HepG2 (cell line): ENCODE results near the gene POTEI. TPM values are rescaled to one million over a fixed set of nuclear protein-coding genes. Genes with fewer than 3 reads are reported as not detected.
"Not testable (repeated sequence)": the region's sequence is repeated elsewhere in the genome, so short reads cannot be mapped to it uniquely, and the experiment has no call there.

Experiments used
- ATAC-seq: fragments of 200-7000 bp; cut with Tn5 transposase; 3 replicates; pipeline ENCODE4 v1.9.1; 2020; ENCODE audit warnings: mild to moderate bottlenecking, moderate library complexity
- BruUV-seq: library from RNA; stranded (reverse); fragments of 400-500 nt; replicated peaks from 2 replicates; lab custom pipeline; 2021; lab: Mats Ljungman, UMichigan
- CTCF ChIA-PET: fragments of 300-600 bp; formaldehyde crosslinking; extraction: SDS; loops from one replicate; lab custom pipeline; 2021; ENCODE audit warnings: low total read pairs, inconsistent platforms, low intra/inter-chr PET ratio; lab: Yijun Ruan, JAX
- POLR2A ChIA-PET: fragments of 350-600 bp; sonication (Branson Sonifier 250); formaldehyde crosslinking; loops from one replicate; lab custom pipeline; 2020; ENCODE audit warnings: antibody characterized with exemption, inconsistent platforms; lab: Yijun Ruan, JAX
- DNase-seq: peaks from one replicate; pipeline ENCODE4 v3.0.0-alpha.2; 2015; ENCODE audit warnings: low spot score
- FAIRE-seq: peaks from 3 replicates; lab custom pipeline; 2011; peaks lifted over from hg19 to GRCh38; lab: Jason Lieb, UNC
- H2AFZ ChIP-seq: one replicate; pipeline ENCODE4 v1.6.1; 2011; ENCODE audit warnings: low read length, inconsistent platforms
- H3K27ac ChIP-seq: fragments of 300-600 bp; 3 replicates; pipeline ENCODE4 v1.8.0; 2011; ENCODE audit warnings: mixed run types, mild to moderate bottlenecking, mixed read lengths, low read length, inconsistent platforms; ENCODE audit not compliant: insufficient read depth; ENCODE audit errors: extremely low read length
- H3K27me3 ChIP-seq, 2 experiments: fragments of 200-600 bp in 1 of 2; 2 replicates in 1 of 2; 3 replicates in 1 of 2; pipeline versions ENCODE4 v1.6.0 to v1.8.0; 2011; ENCODE audit warnings: low read length in 2 of 2, mild to moderate bottlenecking in 2 of 2, moderate library complexity in 2 of 2, inconsistent platforms in 1 of 2; ENCODE audit not compliant: insufficient read depth in 2 of 2, control insufficient read depth in 1 of 2
- H3K36me3 ChIP-seq, 2 experiments: fragments of 200-600 bp in 1 of 2; replicated peaks in 1 of 2; 2 replicates in 1 of 2; 3 replicates in 1 of 2; pipeline versions ENCODE4 v1.5.1 to v1.8.0; 2011; ENCODE audit warnings: low read length in 2 of 2, inconsistent platforms in 1 of 2; ENCODE audit not compliant: insufficient read depth in 2 of 2, control insufficient read depth in 1 of 2
- H3K4me1 ChIP-seq: 2 replicates; pipeline ENCODE4 v1.5.1; 2012; ENCODE audit warnings: low read length, inconsistent platforms; ENCODE audit not compliant: insufficient read depth
- H3K4me2 ChIP-seq: 2 replicates; pipeline ENCODE4 v1.6.0; 2011; ENCODE audit warnings: low read depth, low read length, inconsistent platforms
- H3K4me3 ChIP-seq, 3 experiments: fragments of 200-600 bp in 1 of 3; sonication (generic), shearing (Covaris generic) in 1 of 3; replicated peaks in 1 of 3; 2 replicates each; pipeline ENCODE4 v1.5.1; 2011 to 2016; ENCODE audit warnings: low read length in 3 of 3, inconsistent platforms in 2 of 3, low read depth in 2 of 3, mild to moderate bottlenecking in 2 of 3, control low read depth in 1 of 3, mixed read lengths in 1 of 3; ENCODE audit not compliant: insufficient read depth in 1 of 3
- H3K79me2 ChIP-seq: one replicate; pipeline ENCODE4 v1.6.1; 2011; ENCODE audit warnings: low read length, inconsistent platforms; ENCODE audit not compliant: insufficient read depth
- H3K9ac ChIP-seq: 2 replicates; pipeline ENCODE4 v1.6.0; 2011; ENCODE audit warnings: mild to moderate bottlenecking, low read depth, low read length, inconsistent platforms; ENCODE audit not compliant: insufficient read depth
- H3K9me3 ChIP-seq: 2 replicates; pipeline ENCODE4 v1.5.1; 2012; ENCODE audit warnings: mild to moderate bottlenecking, low read length
- H4K20me1 ChIP-seq: 2 replicates; pipeline ENCODE4 v1.6.0; 2011; ENCODE audit warnings: inconsistent platforms, mild to moderate bottlenecking, low read length, moderate library complexity; ENCODE audit not compliant: insufficient read depth
- WGBS: methylation state at CpG from one replicate; pipeline ENCODE4 v1.1.6; 2017; ENCODE audit warnings: low lambda C conversion rate; 5-methylcytosine and 5-hydroxymethylcytosine counted together
- in situ Hi-C: cut with HindIII; loops from 2 replicates; pipeline ENCODE4 v1.10.0; 2017; ENCODE audit warnings: low pct_unique_long_range_greater_than_20kb; ENCODE audit not compliant: extremely low pct_ligation_motif_present
- intact Hi-C: fragments of 100-400 bp; cut with micrococcal nuclease; formaldehyde crosslinking; loops from one replicate; pipeline ENCODE4 v1.10.0; 2022; ENCODE audit not compliant: unreplicated experiment
- polyA plus RNA-seq, 8 experiments: library from polyadenylated mRNA; depleted of rRNA in 3 of 8; stranded (reverse) in 7 of 8; unstranded in 1 of 8; fragments of >200 nt; fragmentation: Illumina TruSeq in 4 of 8; extraction: Trizol in 4 of 8; gene quantifications; 2 replicates each; pipeline versions ENCODE4 v1.2.1 to v1.2.3, GENCODE V29; 2011 to 2016; ENCODE audit warnings: low read depth in 4 of 8, missing spikeins in 1 of 8, mixed read lengths in 1 of 8; ENCODE audit not compliant: insufficient read depth in 1 of 8
- total RNA-seq, 5 experiments: library from RNA; depleted of rRNA; stranded (reverse); fragments of >200 nt; fragmentation: Illumina TruSeq; extraction: Trizol; gene quantifications; 2 replicates each; pipeline ENCODE4 v1.2.3, GENCODE V29; 2016; ENCODE audit warnings: low read depth in 1 of 5

The POTEI gene
- total and polyA plus RNA-seq, 2 of the 13 experiments (the other 11 are each of a cell fraction or from before 2014, with no cell fraction given): 0.29 to 1.5 TPM

GRCh38 chr2:130522390-130522789 lies 13.3 kb upstream of the POTEI start:
- FAIRE-seq, POLR2A ChIA-PET, H3K79me2 ChIP-seq, H3K4me2 ChIP-seq, CTCF ChIA-PET, DNase-seq, intact Hi-C loops, H3K27me3 ChIP-seq, in situ Hi-C loops, H3K4me1 ChIP-seq, H2AFZ ChIP-seq, BruUV-seq, H3K36me3 ChIP-seq, H3K9me3 ChIP-seq, H3K27ac ChIP-seq, ATAC-seq, H3K4me3 ChIP-seq, H4K20me1 ChIP-seq, H3K9ac ChIP-seq: not testable (repeated sequence)
- no CpG with 5 or more reads among the region's 23 CpGs for WGBS

GRCh38 chr2:130520992-130521391 lies 11.9 kb upstream of the POTEI start, which contains the start of gene CFC1B:
Gene CFC1B (plus strand): TSS chr2:130521222. CDS start chr2:130521485, 263 bp downstream.
- H3K4me2 ChIP-seq, H3K36me3 ChIP-seq, FAIRE-seq, intact Hi-C loops, in situ Hi-C loops, H3K27ac ChIP-seq, CTCF ChIA-PET, H4K20me1 ChIP-seq, DNase-seq, H3K9ac ChIP-seq, H3K9me3 ChIP-seq, ATAC-seq, POLR2A ChIA-PET, H3K79me2 ChIP-seq, H3K27me3 ChIP-seq, H2AFZ ChIP-seq, BruUV-seq, H3K4me3 ChIP-seq, H3K4me1 ChIP-seq: not testable (repeated sequence)
- no CpG with 5 or more reads among the region's 7 CpGs for WGBS

GRCh38 chr2:130518516-130519106 lies 9.5 kb upstream of the POTEI start:
- H3K27ac ChIP-seq, BruUV-seq, POLR2A ChIA-PET, H3K9ac ChIP-seq, H3K4me2 ChIP-seq, DNase-seq, H4K20me1 ChIP-seq, CTCF ChIA-PET, H3K4me1 ChIP-seq, H3K9me3 ChIP-seq, intact Hi-C loops, H3K4me3 ChIP-seq, ATAC-seq, FAIRE-seq, H2AFZ ChIP-seq, H3K36me3 ChIP-seq, H3K79me2 ChIP-seq, H3K27me3 ChIP-seq, in situ Hi-C loops: not testable (repeated sequence)
- no CpG with 5 or more reads among the region's 12 CpGs for WGBS

GRCh38 chr2:130511747-130512451 lies 2.8 kb upstream of the POTEI start:
- POLR2A ChIA-PET, H3K4me2 ChIP-seq, CTCF ChIA-PET, H4K20me1 ChIP-seq, H2AFZ ChIP-seq, FAIRE-seq, H3K4me1 ChIP-seq, H3K27me3 ChIP-seq, H3K4me3 ChIP-seq, H3K9me3 ChIP-seq, intact Hi-C loops, H3K27ac ChIP-seq, DNase-seq, H3K9ac ChIP-seq, H3K36me3 ChIP-seq, BruUV-seq, H3K79me2 ChIP-seq, in situ Hi-C loops: not testable (repeated sequence)
- peak; percentile 90 for ATAC-seq
- 30% methylated on average over 5 of the region's 17 CpGs for WGBS
